Endothelial cell of umbilical vein (primary cell): ENCODE results near the gene ZMIZ1. TPM values are rescaled to one million over a fixed set of nuclear protein-coding genes. Genes with fewer than 3 reads are reported as not detected.

Source experiments
- BruUV-seq: library from RNA; stranded (reverse); fragments of 400-500 nt; replicated peaks from 2 replicates; lab custom pipeline; 2021; lab: Mats Ljungman, UMichigan
- CTCF ChIA-PET: fragments of 300-600, 350-600 bp; sonication (Branson Sonifier 250); formaldehyde crosslinking; loops from one replicate; lab custom pipeline; 2021; ENCODE audit warnings: antibody characterized with exemption, inconsistent platforms; lab: Charles Lee
- POLR2A ChIA-PET: fragments of 300-600, 350-600 bp; sonication (Branson Sonifier 250); formaldehyde crosslinking; loops from one replicate; lab custom pipeline; 2021; ENCODE audit warnings: antibody characterized with exemption, inconsistent platforms; lab: Charles Lee
- DNase-seq: peaks from one replicate; pipeline ENCODE4 v3.0.0-alpha.2; 2011; ENCODE audit warnings: low read depth, low spot score
- FAIRE-seq: peaks from 2 replicates; lab custom pipeline; 2011; peaks lifted over from hg19 to GRCh38; lab: Jason Lieb, UNC
- H2AFZ ChIP-seq: 2 replicates; pipeline ENCODE4 v1.6.0; 2012; ENCODE audit warnings: low read depth, low read length, control low read depth, inconsistent platforms
- H3K27ac ChIP-seq: 2 replicates; pipeline ENCODE4 v1.5.1; 2011; ENCODE audit warnings: low read depth, mild to moderate bottlenecking, control low read depth, low read length, moderate library complexity; ENCODE audit not compliant: insufficient read depth
- H3K27me3 ChIP-seq, 2 experiments: 2 replicates each; pipeline versions ENCODE4 v1.6.0 to v1.6.1; 2011; ENCODE audit warnings: low read length in 2 of 2, mixed read lengths in 1 of 2; ENCODE audit not compliant: control insufficient read depth in 2 of 2, insufficient read depth in 2 of 2
- H3K36me3 ChIP-seq, 2 experiments: 2 replicates in 1 of 2; 3 replicates in 1 of 2; pipeline ENCODE4 v1.5.1; 2011; ENCODE audit warnings: low read length in 2 of 2, mild to moderate bottlenecking in 1 of 2, moderate library complexity in 1 of 2; ENCODE audit not compliant: control insufficient read depth in 2 of 2, insufficient read depth in 2 of 2; ENCODE audit errors: extremely low read depth in 1 of 2
- H3K4me1 ChIP-seq: 3 replicates; pipeline ENCODE4 v1.5.1; 2011; ENCODE audit warnings: mild to moderate bottlenecking, low read length; ENCODE audit not compliant: control insufficient read depth, insufficient read depth; ENCODE audit errors: extremely low read depth
- H3K4me2 ChIP-seq: 2 replicates; pipeline ENCODE4 v1.6.1; 2011; ENCODE audit warnings: low read length, control low read depth, mixed read lengths; ENCODE audit not compliant: insufficient read depth
- H3K4me3 ChIP-seq, 3 experiments: fragments of 200-600 bp in 1 of 3; sonication (generic), shearing (Covaris generic) in 1 of 3; replicated peaks in 1 of 3; 2 replicates each; pipeline ENCODE4 v1.5.1; 2011 to 2016; ENCODE audit warnings: control low read depth in 3 of 3, low read length in 3 of 3, mild to moderate bottlenecking in 2 of 3, inconsistent platforms in 1 of 3, low read depth in 1 of 3, moderate library complexity in 1 of 3; ENCODE audit not compliant: insufficient read depth in 1 of 3
- H3K79me2 ChIP-seq: 2 replicates; pipeline ENCODE4 v1.6.0; 2012; ENCODE audit warnings: low read length, inconsistent platforms; ENCODE audit not compliant: control insufficient read depth, insufficient read depth
- H3K9ac ChIP-seq: replicated peaks from 2 replicates; pipeline ENCODE3; 2011; ENCODE audit warnings: low read length, control low read depth; ENCODE audit not compliant: insufficient read depth; ENCODE audit errors: extremely low read depth
- H3K9me1 ChIP-seq: replicated peaks from 3 replicates; pipeline ENCODE4 v1.6.0; 2011; ENCODE audit warnings: mild to moderate bottlenecking, low read length; ENCODE audit not compliant: control insufficient read depth, insufficient read depth; ENCODE audit errors: extremely low read depth
- H3K9me3 ChIP-seq: replicated peaks from 2 replicates; pipeline ENCODE4 v1.5.1; 2012; ENCODE audit warnings: low read length, inconsistent platforms; ENCODE audit not compliant: control insufficient read depth, insufficient read depth
- H4K20me1 ChIP-seq: replicated peaks from 2 replicates; pipeline ENCODE3; 2011; ENCODE audit warnings: mild to moderate bottlenecking, low read length; ENCODE audit not compliant: control insufficient read depth, insufficient read depth; ENCODE audit errors: extremely low read depth
- EZH2 ChIP-seq: IDR thresholded peaks from 2 replicates; pipeline ENCODE4 v1.6.1; 2012; ENCODE audit warnings: borderline replicate concordance, low read depth, mild to moderate bottlenecking, moderate library complexity, low read length, inconsistent platforms; ENCODE audit not compliant: severe bottlenecking
- FOS ChIP-seq: IDR thresholded peaks from 2 replicates; pipeline ENCODE4 v1.6.1; 2011; ENCODE audit warnings: mild to moderate bottlenecking, low read length, moderate library complexity, borderline replicate concordance; ENCODE audit not compliant: insufficient read depth
- GATA2 ChIP-seq: IDR thresholded peaks from 2 replicates; pipeline ENCODE4 v1.7.0; 2011; ENCODE audit warnings: low read depth, mild to moderate bottlenecking, moderate library complexity, mixed read lengths, low read length; ENCODE audit not compliant: insufficient read length, insufficient read depth
- JUN ChIP-seq: IDR thresholded peaks from 2 replicates; pipeline ENCODE4 v1.6.1; 2011; ENCODE audit warnings: borderline replicate concordance, low read depth; ENCODE audit not compliant: insufficient read length, insufficient read depth
- MYC ChIP-seq: IDR thresholded peaks from one replicate; pipeline ENCODE4 v1.6.1; 2011; ENCODE audit warnings: mild to moderate bottlenecking, low read depth, low read length
- POLR2A ChIP-seq: IDR thresholded peaks from 2 replicates; pipeline ENCODE4 v1.6.1; 2012; ENCODE audit warnings: low read depth, mild to moderate bottlenecking, control low read depth, low read length
- POLR2AphosphoS5 ChIP-seq: IDR thresholded peaks from 2 replicates; pipeline ENCODE4 v1.6.1; 2012; ENCODE audit warnings: low read depth, mild to moderate bottlenecking, control low read depth, low read length, moderate library complexity; ENCODE audit not compliant: insufficient read depth
- dilution Hi-C: fragments of 300-500 bp; cut with MboI; formaldehyde crosslinking; loops from one replicate; pipeline ENCODE4 v1.15.0; 2019; ENCODE audit warnings: low sequenced_read_pairs; ENCODE audit not compliant: extremely low pct_ligation_motif_present
- intact Hi-C: fragments of 100-400 bp; cut with micrococcal nuclease; formaldehyde crosslinking; loops from one replicate; pipeline ENCODE4 v1.10.0; 2022
- polyA plus RNA-seq, 4 experiments: library from polyadenylated mRNA; depleted of rRNA in 3 of 4; stranded (reverse) in 3 of 4; unstranded in 1 of 4; fragments of >200 nt; gene quantifications; 2 replicates each; pipeline versions ENCODE4 v1.2.1 to v1.2.3, GENCODE V29; 2011 to 2012; ENCODE audit warnings: missing spikeins in 1 of 4
- total RNA-seq: library from RNA; stranded (reverse); gene quantifications from 2 replicates; pipeline ENCODE4 v1.2.3, GENCODE V29; 2021
- TF ChIP-seq, protein P1 (sequence below), 2 donors: IDR thresholded peaks; 1 replicate in 1 of 2; 2 replicates in 1 of 2; pipeline ENCODE4 v1.5.1; 2011; ENCODE audit warnings: low read length in 2 of 2, mild to moderate bottlenecking in 2 of 2, moderate library complexity in 2 of 2, control low read depth in 1 of 2, inconsistent platforms in 1 of 2, low read depth in 1 of 2; ENCODE audit not compliant: insufficient read depth in 1 of 2; ENCODE audit errors: extremely low read depth in 1 of 2
- TF ChIP-seq, protein P2 (sequence below): IDR thresholded peaks from 2 replicates; pipeline ENCODE4 v1.6.1; 2011; ENCODE audit not compliant: insufficient read depth, insufficient read length

The ZMIZ1 gene
- total and polyA plus RNA-seq, 2 donors (not counting 3 experiments of a cell fraction or from before 2014, with no cell fraction given) = 12.5 to 46.7 TPM

DNA sequence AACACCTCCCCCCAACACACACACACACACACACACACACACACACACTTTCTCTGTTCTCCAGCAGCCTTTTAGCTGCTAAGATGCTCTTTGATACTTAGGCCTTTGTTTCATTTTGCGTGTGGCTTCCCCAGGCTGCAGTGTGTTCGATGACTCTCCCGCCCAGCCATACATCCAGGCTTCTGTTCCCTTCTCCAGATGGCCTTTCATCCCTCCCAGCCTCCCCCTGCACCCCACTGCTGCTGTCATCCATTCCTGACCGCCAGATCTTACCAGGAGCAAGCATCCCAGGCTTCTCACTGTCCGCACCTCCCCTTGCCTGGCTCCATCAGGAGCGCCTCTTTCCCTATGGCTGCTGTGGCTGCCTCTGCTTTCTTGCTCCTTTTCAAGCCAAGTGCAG is 200.7 kb downstream of the ZMIZ1 start:
- Histone ChIP-seq H2AFZ (no peak overlapping the region), H3K4me2 (no peak overlapping the region), H3K27me3 (no peaks in the 10 kb centered on the region), H3K4me1 (peaks cover 37% of the 10 kb centered on the region), H3K79me2 (peaks cover 58% of the 10 kb centered on the region), H3K36me3 (peaks cover 0 to 7% of the 10 kb centered on the region in 2 experiments), H4K20me1 (no peaks in the 10 kb centered on the region), H3K27ac (no peak overlapping the region), H3K4me3 (no peak overlapping the region), H3K9me1 (no peaks in the 10 kb centered on the region), H3K9me3 (no peaks in the 10 kb centered on the region), H3K9ac (no peak overlapping the region)
- dilution Hi-C loops (no loop called here), intact Hi-C loops (no loop called here)
- FAIRE-seq (no peak), DNase-seq (no peak)
- CTCF ChIA-PET = no interaction called here
- POLR2A ChIA-PET = no interaction called here
- TF ChIP-seq POLR2AphosphoS5 (no peak), EZH2 (no peak), POLR2A (no peak)
- TF ChIP-seq, protein P1, sequence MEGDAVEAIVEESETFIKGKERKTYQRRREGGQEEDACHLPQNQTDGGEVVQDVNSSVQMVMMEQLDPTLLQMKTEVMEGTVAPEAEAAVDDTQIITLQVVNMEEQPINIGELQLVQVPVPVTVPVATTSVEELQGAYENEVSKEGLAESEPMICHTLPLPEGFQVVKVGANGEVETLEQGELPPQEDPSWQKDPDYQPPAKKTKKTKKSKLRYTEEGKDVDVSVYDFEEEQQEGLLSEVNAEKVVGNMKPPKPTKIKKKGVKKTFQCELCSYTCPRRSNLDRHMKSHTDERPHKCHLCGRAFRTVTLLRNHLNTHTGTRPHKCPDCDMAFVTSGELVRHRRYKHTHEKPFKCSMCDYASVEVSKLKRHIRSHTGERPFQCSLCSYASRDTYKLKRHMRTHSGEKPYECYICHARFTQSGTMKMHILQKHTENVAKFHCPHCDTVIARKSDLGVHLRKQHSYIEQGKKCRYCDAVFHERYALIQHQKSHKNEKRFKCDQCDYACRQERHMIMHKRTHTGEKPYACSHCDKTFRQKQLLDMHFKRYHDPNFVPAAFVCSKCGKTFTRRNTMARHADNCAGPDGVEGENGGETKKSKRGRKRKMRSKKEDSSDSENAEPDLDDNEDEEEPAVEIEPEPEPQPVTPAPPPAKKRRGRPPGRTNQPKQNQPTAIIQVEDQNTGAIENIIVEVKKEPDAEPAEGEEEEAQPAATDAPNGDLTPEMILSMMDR (IDR thresholded peaks at IDR 0.05; ENCODE audit: extremely low read depth in 1 of 2, insufficient read depth in 1 of 2, low read depth in 1 of 2, low read length in 2 of 2) = no peak
- no TSS peak for BruUV-seq

DNA sequence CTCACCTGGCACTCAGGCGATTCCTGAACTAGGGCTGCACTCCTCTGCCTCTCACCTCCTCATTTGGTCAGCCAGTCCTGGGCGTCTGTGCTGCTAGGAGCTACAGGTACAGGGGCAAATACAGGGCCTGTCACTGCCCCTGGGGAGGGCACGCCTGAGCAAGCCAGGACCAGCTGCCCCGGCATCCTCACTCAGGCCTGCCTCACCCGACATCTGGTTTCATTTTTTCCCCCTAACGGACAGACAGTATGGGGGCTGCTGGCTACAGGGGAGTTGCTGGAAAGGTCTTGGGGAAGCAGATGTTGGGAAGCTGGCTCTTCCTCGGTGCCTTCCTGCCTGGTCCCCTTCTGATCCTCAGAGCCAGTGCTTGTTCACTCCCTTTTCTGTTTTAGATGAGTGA is 201.2 kb downstream of the ZMIZ1 start:
- POLR2A ChIA-PET = no interaction called here

More for the DNA sequence above, 201.2 kb downstream of the ZMIZ1 start:
- no peak for DNase-seq
- Histone ChIP-seq H3K27me3 (no peaks in the 10 kb centered on the region), H3K9ac (no peak overlapping the region), H3K9me3 (no peaks in the 10 kb centered on the region), H3K36me3 (peaks cover 0 to 7% of the 10 kb centered on the region in 2 experiments), H3K27ac (no peak overlapping the region), H3K4me1 (peaks cover 37% of the 10 kb centered on the region), H3K9me1 (no peaks in the 10 kb centered on the region), H3K79me2 (peaks cover 60% of the 10 kb centered on the region), H3K4me3 (no peak overlapping the region), H3K4me2 (no peak overlapping the region), H2AFZ (no peak overlapping the region), H4K20me1 (no peaks in the 10 kb centered on the region)
- intact Hi-C loops = no loop called here
- TF ChIP-seq POLR2AphosphoS5 = no peak
- TF ChIP-seq, protein P1 (IDR thresholded peaks at IDR 0.05; ENCODE audit: extremely low read depth in 1 of 2, insufficient read depth in 1 of 2, low read depth in 1 of 2, low read length in 2 of 2) = no peak
- no peak for TF ChIP-seq POLR2A
- no peak for TF ChIP-seq EZH2
- no peak for TF ChIP-seq GATA2
- TF ChIP-seq MYC = no peak
- no peak for TF ChIP-seq JUN
- TF ChIP-seq, protein P2, sequence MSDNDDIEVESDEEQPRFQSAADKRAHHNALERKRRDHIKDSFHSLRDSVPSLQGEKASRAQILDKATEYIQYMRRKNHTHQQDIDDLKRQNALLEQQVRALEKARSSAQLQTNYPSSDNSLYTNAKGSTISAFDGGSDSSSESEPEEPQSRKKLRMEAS = no peak
- no peak for TF ChIP-seq FOS
- no TSS peak for BruUV-seq
- FAIRE-seq = no peak
- CTCF ChIA-PET = no interaction called here
- dilution Hi-C loops = no loop called here
